ENCODE measurements around the gene FAM162B.

DNA sequence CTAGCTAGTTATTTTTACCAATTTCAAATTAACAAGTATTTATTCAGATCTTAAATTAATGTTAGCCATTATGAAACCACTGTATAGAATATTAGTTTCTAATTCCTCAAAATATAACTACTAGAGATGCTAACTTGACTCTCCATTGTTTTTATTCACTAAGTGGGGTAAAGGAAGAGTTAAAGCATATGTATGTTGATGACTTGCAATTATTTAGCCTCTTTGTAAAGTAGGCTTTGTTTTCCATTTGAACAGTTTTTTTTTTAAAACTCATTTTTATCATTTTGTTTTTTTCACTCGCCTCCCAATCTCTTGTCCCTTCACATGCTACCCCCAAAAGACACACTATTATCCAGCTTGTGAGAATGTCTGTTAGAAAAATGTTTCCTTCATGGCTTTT, 3.3 kb downstream of the FAM162B start:
- TF ChIP-seq POLR2AphosphoS5 (IDR thresholded peaks at IDR 0.05; ENCODE audit: low read depth, low read length) (no peak), POLR2A (IDR thresholded peaks at IDR 0.05; ENCODE audit: low read depth, low read length) (no peak), TAF1 (IDR thresholded peaks at IDR 0.05; ENCODE audit: low read depth, low read length) (no peak), PAX5 (IDR thresholded peaks at IDR 0.05; ENCODE audit: insufficient read depth, low read length, severe bottlenecking) (no peak), SPI1 (IDR thresholded peaks at IDR 0.05; ENCODE audit: low read depth, low read length) (no peak), POU2F2 (IDR thresholded peaks at IDR 0.05; ENCODE audit: low read depth, low read length) (no peak)
